ENCODE measurements around the gene TTC3.
A peak's percentile ranks its signal among the peaks of the same experiment; 100 is the strongest.
"Not testable (repeated sequence)": the region's sequence is repeated elsewhere in the genome, so short reads cannot be mapped to it uniquely, and the experiment has no call there.

The TTC3 gene

GRCh38 chr21:37072988-37073416, at the start of gene TTC3, which contains the start of gene PIGP:
Gene TTC3 (plus strand): TSS chr21:37073254. CDS start chr21:37087258, 14,004 bp downstream.
Gene PIGP (minus strand): TSS chr21:37073071. CDS start chr21:37072515, 556 bp downstream.
- peak; percentile 62 to 72 for ATAC-seq

GRCh38 chr21:37026499-37026898, 46.6 kb upstream of the TTC3 start:
- no peak for ATAC-seq

GRCh38 chr21:37028570-37028969, 44.5 kb upstream of the TTC3 start:
- no peak for ATAC-seq

- ATAC-seq = no peak
Observed at GRCh38 chr21:37030864-37031263, 42.2 kb upstream of the TTC3 start.

- ATAC-seq = no peak
Observed at GRCh38 chr21:37032293-37032692, 40.8 kb upstream of the TTC3 start.

GRCh38 chr21:37032877-37033471, 40.1 kb upstream of the TTC3 start:
- peak; percentile 38 to 48 for ATAC-seq

GRCh38 chr21:37034394-37034793, 38.7 kb upstream of the TTC3 start:
- ATAC-seq = not testable (repeated sequence)

- ATAC-seq = no peak
Observed at GRCh38 chr21:37036177-37036576, 36.9 kb upstream of the TTC3 start.

- no peak for ATAC-seq
Observed at GRCh38 chr21:37039411-37040075, 33.5 kb upstream of the TTC3 start.

- no peak for ATAC-seq
Observed at GRCh38 chr21:37040212-37040611, 32.8 kb upstream of the TTC3 start.

- ATAC-seq = no peak
Observed at GRCh38 chr21:37041706-37042271, 31.3 kb upstream of the TTC3 start.

GRCh38 chr21:37043818-37044217, 29.2 kb upstream of the TTC3 start:
- ATAC-seq = no peak

- no peak for ATAC-seq
Observed at GRCh38 chr21:37044643-37045042, 28.4 kb upstream of the TTC3 start.

- ATAC-seq = no peak
Observed at GRCh38 chr21:37045149-37045548, 27.9 kb upstream of the TTC3 start.

- no peak for ATAC-seq
Observed at GRCh38 chr21:37045556-37045955, 27.5 kb upstream of the TTC3 start.

GRCh38 chr21:37047079-37047478, 26.0 kb upstream of the TTC3 start:
- no peak for ATAC-seq

- not testable (repeated sequence) for ATAC-seq
Observed at GRCh38 chr21:37049741-37050140, 23.3 kb upstream of the TTC3 start.

GRCh38 chr21:37055271-37055855, 17.7 kb upstream of the TTC3 start:
- no peak for ATAC-seq

GRCh38 chr21:37057614-37058013, 15.4 kb upstream of the TTC3 start:
- no peak for ATAC-seq

- no peak for ATAC-seq
Observed at GRCh38 chr21:37058261-37058660, 14.8 kb upstream of the TTC3 start.

GRCh38 chr21:37059181-37059580, 13.9 kb upstream of the TTC3 start:
- ATAC-seq = no peak

- peak; percentile 87 to 94 for ATAC-seq
Observed at GRCh38 chr21:37060296-37060695, 12.8 kb upstream of the TTC3 start.

GRCh38 chr21:37061926-37062592, 11.0 kb upstream of the TTC3 start:
- ATAC-seq = no peak
